ENCODE data around the gene NUDT8.

Gene NUDT8

DNA sequence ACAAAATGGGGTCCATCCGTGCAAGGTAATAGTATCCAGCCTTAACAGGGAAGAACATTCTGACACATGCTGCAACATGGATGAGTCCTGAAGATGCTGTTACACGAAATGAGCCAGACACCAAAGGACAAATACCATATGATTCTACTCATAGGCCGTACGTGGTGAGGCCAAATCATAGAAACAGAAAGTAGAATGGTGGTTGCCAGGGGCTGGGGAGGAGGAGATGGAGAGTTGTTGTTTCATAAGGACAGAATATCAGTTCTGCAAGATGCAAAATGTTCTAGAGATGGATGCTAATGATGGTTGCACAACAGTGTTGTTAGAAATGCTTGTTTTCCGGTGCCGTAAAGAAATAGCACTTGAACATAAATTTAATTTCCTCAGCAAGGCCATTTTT lies 7.2 kb upstream of the NUDT8 start:
- Histone ChIP-seq H3K9me3 (ENCODE audit: severe bottlenecking) (no peaks in the 10 kb centered on the region), H3K36me3 (ENCODE audit: low read depth) (no peaks in the 10 kb centered on the region), H3K4me1 (ENCODE audit: insufficient read depth, poor library complexity, severe bottlenecking) (no peaks in the 10 kb centered on the region), H3K27ac (ENCODE audit: poor library complexity, severe bottlenecking) (no peak overlapping the region), H3K27me3 (ENCODE audit: insufficient read depth, poor library complexity, severe bottlenecking) (no peaks in the 10 kb centered on the region), H3K4me3 (ENCODE audit: severe bottlenecking) (no peak overlapping the region)
- DNase-seq (ENCODE audit: low spot score): no peak
- no peak for ATAC-seq (ENCODE audit: low read depth)
- TF ChIP-seq, protein P1, sequence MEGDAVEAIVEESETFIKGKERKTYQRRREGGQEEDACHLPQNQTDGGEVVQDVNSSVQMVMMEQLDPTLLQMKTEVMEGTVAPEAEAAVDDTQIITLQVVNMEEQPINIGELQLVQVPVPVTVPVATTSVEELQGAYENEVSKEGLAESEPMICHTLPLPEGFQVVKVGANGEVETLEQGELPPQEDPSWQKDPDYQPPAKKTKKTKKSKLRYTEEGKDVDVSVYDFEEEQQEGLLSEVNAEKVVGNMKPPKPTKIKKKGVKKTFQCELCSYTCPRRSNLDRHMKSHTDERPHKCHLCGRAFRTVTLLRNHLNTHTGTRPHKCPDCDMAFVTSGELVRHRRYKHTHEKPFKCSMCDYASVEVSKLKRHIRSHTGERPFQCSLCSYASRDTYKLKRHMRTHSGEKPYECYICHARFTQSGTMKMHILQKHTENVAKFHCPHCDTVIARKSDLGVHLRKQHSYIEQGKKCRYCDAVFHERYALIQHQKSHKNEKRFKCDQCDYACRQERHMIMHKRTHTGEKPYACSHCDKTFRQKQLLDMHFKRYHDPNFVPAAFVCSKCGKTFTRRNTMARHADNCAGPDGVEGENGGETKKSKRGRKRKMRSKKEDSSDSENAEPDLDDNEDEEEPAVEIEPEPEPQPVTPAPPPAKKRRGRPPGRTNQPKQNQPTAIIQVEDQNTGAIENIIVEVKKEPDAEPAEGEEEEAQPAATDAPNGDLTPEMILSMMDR (IDR thresholded peaks at IDR 0.05; ENCODE audit: poor library complexity, severe bottlenecking): no peak

DNA sequence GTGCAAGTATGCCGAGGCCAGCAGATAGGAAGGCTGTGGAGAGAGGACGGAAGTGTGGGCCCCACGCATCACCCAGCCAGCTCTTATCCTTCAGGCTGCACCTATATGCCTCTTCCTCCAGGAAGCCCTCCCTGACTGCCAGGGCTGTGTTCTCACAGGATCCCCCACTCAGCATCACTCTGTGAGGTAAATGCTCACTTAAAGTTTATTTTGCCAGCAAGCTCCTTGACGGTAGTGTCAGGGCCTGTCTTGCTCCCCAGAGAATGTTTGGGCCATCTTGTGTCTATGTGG lies 5.4 kb upstream of the NUDT8 start:
- Histone ChIP-seq H3K4me3 (ENCODE audit: severe bottlenecking) (no peak overlapping the region), H3K36me3 (ENCODE audit: low read depth) (no peaks in the 10 kb centered on the region), H3K27ac (ENCODE audit: poor library complexity, severe bottlenecking) (no peak overlapping the region), H3K27me3 (ENCODE audit: insufficient read depth, poor library complexity, severe bottlenecking) (no peaks in the 10 kb centered on the region), H3K9me3 (ENCODE audit: severe bottlenecking) (no peaks in the 10 kb centered on the region), H3K4me1 (ENCODE audit: insufficient read depth, poor library complexity, severe bottlenecking) (no peaks in the 10 kb centered on the region)
- TF ChIP-seq, protein P1 (IDR thresholded peaks at IDR 0.05; ENCODE audit: poor library complexity, severe bottlenecking): no peak
- ATAC-seq (ENCODE audit: low read depth): no peak
- no peak for DNase-seq (ENCODE audit: low spot score)

DNA sequence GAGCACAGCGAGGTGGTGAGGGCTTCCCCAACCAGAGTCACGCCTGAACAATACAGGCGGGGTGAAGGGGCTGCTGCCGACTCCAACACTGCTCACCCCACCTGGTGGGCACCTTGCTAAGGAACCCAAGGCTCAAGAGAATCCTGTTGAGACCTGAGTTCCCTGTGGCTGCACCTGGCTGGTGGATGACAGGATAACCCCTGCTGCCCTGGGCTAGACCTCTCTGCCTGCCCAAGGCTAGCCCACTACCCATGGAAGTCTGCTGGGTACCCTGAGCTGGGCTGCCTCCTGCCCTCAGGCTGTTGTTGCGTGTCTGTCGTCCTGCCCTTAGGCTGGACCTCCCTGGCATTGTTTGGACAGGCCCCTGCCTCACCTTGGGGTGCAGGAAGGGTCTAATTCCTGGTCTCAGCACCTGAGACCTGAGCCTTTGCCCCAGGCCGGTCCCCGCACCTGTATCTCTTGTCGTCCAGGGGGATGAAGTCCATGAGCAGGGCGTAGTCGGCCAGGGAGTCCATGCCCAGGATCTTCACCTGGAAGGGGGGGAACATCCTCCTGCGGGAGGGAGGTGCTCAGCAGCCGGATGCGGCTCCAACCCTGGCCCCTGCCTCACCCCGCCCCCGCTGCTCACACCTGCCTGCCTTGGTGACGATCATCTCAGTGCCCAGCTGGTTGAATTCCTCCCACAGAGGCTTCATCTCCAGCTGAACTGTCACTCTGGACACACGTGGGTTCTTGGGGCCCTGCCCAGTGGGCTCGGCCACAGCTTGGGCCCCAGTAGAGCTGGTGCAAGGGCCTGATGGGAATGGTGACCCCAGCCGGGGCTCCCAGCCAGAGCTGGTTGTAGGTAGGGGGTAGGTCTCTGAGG lies 4.9 kb upstream of the NUDT8 start:
- Histone ChIP-seq H3K4me3 (ENCODE audit: severe bottlenecking) (no peak overlapping the region), H3K36me3 (ENCODE audit: low read depth) (no peaks in the 10 kb centered on the region), H3K27me3 (ENCODE audit: insufficient read depth, poor library complexity, severe bottlenecking) (no peaks in the 10 kb centered on the region), H3K9me3 (ENCODE audit: severe bottlenecking) (no peaks in the 10 kb centered on the region), H3K27ac (ENCODE audit: poor library complexity, severe bottlenecking) (no peak overlapping the region), H3K4me1 (ENCODE audit: insufficient read depth, poor library complexity, severe bottlenecking) (no peaks in the 10 kb centered on the region)
- peak; percentile 30 for DNase-seq (ENCODE audit: low spot score)
- no peak for ATAC-seq (ENCODE audit: low read depth)
- TF ChIP-seq, protein P1 (IDR thresholded peaks at IDR 0.05; ENCODE audit: poor library complexity, severe bottlenecking): no peak

DNA sequence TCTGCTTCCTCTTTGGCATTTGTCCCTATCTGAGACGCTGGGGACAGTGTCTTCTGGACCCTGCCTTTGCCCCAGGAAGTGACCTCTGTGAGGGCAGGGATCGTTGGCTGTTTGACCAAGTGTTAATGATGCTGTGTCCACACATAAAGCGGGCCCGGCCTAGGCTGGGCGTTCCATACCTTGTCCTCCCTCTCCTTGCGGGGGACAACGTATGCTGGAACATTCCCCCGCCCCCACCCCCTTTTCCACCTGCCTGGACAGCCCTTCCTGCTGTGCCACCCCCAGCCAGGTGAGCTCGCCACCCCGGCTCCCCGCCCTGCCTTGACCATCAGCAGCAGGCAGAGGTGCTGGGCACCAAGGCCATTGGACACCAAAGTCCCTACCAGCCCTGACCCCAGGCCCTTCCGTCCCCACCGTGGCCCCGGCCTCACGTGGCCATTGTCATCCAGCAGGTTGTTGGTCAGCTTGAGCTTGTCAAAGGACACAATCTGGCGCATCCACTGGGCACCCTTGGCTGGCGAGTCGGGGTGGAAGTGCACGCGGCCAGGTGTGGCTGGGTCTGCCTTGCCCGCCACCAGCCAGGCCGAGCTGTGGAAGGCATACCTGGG lies 4.1 kb upstream of the NUDT8 start:
- H3K4me1 ChIP-seq (ENCODE audit: insufficient read depth, poor library complexity, severe bottlenecking): no peaks in the 10 kb centered on the region
- TF ChIP-seq, protein P1 (IDR thresholded peaks at IDR 0.05; ENCODE audit: poor library complexity, severe bottlenecking): no peak
- H3K27ac ChIP-seq (ENCODE audit: poor library complexity, severe bottlenecking): no peak overlapping the region
- H3K36me3 ChIP-seq (ENCODE audit: low read depth): no peaks in the 10 kb centered on the region
- DNase-seq (ENCODE audit: low spot score) (peak; percentile 39), ATAC-seq (ENCODE audit: low read depth) (no peak)
- H3K4me3 ChIP-seq (ENCODE audit: severe bottlenecking): no peak overlapping the region
- H3K27me3 ChIP-seq (ENCODE audit: insufficient read depth, poor library complexity, severe bottlenecking): no peaks in the 10 kb centered on the region
- no peaks in the 10 kb centered on the region for H3K9me3 ChIP-seq (ENCODE audit: severe bottlenecking)
